HK-2 (cell line): ENCODE results near the gene ALDH9A1.
"Not testable (repeated sequence)": the region's sequence is repeated elsewhere in the genome, so short reads cannot be mapped to it uniquely, and the experiment has no call there.

Experiments used
- DNase-seq: peaks from one replicate; pipeline ENCODE4 v3.0.0-alpha.2; 2018; ENCODE audit not compliant: unreplicated experiment

The ALDH9A1 gene

DNA sequence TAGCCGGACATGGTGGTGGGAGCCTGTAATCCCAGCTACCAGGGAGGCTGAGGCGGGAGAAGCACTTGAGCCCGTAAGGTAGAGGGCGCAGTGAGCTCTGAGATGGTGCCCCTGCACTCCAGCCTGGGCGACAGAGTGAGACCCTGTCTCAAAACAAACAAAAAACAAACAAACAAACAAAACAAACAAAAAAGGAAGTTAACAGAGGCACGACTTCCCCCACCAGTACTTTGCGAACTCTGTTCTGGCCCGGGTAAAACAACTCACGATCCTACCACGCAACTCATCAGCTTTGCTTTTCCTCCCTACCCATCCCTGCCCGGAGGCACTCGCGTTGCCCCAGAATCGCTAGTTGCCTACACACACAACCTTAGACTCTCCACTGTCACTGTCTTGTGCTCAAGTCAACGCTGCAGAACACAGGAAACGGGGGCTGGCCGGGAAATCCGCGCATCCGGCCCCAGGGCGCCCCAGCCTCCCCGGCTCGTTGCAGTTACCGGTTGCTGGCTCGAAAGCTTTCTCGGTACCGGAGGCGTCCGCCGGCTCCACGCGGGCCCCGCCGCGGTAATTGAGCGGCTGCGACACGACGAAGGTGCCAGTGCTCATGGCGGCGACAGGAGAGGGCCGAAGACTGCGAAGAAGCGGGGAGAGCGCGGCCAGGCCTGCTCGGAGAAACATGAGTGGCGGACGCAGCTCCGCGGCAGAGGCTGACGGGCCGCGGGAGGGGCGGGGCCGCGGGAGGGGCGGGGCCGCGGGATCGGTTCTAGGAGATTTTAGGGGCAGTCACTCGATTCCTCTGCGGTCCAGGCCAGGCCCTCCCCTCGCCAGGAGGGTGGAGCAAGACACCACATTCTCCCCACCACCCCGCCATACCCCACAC lies at the start of gene ALDH9A1:
TSS of gene ALDH9A1 (minus strand) at position 682 of the 880 bp plus-strand sequence. CDS start at position 678, 4 bp downstream.
- DNase-seq, result peak; percentile 92

DNA sequence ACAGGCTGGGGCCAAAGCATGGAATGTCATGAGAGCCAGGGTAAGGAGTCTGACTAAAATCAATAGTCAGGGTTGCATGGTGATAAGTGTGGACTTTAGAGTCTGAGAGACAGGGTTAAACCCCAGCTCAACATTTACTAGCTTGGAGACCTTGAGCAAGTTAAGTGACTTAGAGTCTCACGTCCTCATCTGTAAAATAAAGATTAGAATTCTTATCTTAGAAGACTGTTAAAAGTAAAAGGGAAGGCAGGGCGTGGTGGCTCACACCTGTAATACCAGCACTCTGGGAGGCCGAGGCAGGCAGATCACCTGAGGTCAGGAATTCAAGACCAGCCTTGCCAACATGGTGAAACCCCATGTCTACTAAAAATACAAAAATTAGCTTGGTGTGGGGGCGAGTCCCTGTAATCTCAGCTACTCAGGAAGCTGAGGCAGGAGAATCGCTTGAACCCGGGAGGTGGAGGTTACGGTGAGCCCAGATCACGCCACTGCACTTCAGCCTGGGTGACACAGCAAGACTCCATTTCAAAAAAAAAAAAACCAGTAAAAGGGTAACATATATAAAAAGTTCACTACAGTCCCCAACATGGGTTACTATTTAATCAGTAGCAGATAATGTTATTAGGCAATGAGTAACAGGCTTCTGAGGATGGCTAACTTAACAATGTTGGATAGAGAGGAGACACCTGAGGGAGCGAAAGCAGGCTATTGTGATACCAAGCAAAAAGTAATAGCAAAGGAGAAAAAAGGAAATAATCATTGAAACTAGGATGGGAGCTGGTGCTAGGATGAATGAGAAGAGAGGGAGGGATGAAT lies 49.5 kb upstream of the ALDH9A1 start:
- no peak for DNase-seq

DNA sequence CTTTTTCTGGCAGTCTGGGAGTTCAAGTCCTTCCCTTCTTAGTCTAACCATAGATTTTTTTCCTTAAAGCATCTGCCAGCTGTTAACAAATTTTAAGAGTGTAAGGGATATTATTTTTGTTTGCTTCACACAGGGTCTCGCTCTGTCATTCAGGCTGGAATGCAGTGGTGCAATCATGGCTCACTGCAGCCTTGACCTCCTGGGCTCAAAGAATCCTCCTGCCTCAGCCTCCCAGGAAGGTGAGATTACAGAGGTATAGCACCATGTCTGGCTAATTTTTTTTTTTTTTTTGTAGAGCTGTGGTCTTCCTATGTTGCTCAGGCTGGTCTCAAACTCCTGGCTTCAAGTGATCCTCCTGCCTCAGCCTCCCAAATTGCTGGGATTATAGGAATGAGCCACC lies 46.6 kb upstream of the ALDH9A1 start:
- DNase-seq, result not testable (repeated sequence)

DNA sequence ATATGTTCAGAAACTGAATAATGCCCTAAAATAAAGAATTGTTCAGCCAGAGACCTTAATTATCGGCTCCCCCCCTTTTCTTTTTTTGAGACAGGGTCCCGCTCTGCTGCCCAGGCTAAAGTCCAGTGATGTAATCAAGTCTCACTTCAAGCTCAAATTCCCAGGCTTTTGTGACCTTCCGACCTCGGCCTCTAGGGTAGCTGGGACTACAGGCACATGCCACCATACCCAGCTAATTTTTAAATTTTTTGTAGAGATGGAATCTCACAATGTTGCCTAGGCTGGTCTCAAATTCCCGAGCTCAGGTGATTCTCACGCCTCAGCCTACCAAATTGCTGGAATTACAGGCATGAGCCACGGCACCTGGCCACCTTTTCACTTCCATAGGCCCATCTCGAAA lies 43.8 kb upstream of the ALDH9A1 start:
- no peak for DNase-seq

DNA sequence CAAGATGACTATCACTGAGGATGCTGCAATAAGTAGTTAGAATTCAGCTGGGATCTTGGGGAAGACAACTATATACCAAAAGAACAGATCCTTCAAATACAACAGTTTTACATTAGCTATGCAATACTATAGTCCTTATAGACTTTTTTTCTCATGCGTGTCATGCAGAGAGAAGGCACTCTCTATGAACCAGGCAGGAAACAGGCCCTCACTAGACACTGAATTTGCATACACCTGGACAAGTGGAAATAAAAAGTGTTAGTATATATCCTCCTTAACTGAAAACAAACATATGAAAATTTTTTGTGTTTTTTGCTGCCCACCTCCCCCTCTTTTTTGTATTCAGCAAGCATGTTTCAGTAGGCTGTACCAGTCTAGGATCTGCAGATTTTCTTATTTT lies 40.4 kb upstream of the ALDH9A1 start:
- no peak for DNase-seq

DNA sequence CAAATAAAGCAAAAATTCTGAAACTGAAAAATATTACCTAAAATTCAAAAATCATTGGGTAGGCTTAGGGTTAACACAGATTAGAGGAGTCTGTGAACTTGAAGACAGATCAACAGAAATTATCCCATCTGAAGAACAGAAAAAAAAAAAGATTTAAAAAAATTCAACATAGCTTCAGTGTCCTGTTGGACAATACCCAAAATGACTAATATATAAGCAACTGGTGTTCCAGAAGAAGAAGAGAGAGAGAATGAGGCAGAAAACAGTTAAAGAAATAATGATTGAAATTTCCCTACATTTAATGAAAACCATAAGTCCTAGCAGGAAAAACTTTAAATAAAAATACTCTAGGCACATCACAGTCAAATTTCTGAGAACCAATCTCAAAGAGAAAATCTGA lies 38.8 kb upstream of the ALDH9A1 start:
- no peak for DNase-seq

DNA sequence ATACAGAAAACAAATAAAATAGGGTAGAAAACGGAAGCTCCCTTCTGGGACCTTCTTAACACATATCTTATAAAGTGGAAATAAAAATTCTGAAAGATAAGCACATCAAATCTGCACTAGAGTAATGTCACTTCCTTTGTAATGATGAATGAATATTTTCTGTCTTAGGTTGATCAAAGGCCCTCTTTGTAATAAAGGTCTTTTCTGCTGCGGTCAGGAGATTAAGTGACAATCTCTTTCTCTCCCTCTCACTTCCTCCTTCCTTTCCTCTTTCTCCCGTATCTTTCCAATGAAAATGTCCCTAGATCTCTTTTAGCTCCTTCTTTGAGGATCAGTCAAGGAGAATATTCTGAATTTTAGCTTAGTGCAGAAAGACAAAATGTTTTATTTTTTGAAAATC lies 36.5 kb upstream of the ALDH9A1 start:
- no peak for DNase-seq

DNA sequence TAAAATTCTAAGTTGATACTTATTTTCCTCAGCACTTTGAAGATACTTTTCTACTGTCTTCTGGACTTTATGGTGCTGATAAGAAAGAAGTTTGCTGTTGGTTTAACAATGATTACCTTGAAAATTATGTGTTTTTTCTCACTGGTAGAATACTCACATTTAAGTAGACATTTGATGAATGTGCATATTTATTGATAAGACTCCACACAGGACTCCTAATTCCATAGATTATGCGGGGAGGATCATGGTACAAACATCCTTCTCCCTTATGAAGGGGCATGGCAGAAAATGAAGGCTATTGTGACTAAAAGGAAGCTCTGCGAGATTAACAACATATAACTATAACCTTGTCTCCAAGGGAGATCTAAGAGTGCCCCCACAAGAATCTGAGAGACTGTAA lies 28.5 kb upstream of the ALDH9A1 start:
- DNase-seq, result no peak

DNA sequence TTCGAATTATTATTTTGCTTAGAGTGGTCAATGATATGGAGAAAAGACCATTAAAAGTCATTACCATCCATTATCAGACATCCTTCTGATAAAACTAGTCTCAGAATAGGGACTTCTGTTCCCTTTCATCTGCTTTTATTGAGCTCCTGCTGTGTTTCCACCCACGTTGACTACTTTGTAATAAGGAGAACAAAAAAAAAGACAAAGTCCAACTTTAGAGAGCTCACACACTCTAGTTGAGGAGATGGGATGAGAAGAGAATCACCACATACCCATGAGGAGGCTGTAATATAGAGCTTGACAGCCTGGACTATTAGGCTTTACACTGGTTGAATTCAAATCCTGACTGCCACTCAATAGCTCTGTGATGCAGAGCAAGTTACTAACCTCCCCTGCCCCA lies 27.8 kb upstream of the ALDH9A1 start:
- DNase-seq, result no peak

DNA sequence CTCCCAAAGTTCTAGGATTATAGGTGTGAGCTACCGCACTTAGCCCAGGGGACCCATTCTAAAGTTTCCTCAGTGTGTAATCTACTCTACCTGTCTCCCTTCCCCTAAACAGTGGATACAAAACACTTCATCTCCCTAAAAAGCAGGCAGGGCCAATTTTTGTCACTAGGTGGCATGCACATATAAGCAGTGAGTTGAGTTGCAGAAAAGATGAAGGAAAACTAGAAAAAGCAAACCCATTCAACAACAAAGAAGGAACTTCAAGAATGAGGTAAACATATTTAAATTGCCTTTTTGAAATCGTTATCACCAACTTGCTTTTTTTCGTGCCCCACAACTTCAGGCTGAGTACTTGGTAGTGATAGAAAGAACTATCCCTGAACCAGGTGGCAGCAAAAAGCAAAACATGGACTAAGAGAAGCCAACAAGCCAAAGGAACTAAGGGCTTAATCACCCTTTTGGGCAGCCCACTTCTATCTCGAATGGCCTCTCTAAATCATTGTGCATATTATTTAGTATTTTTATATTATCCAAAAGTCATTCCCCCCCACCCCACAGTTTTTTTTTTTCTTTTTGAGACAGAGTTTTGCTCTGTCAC lies 19.7 kb upstream of the ALDH9A1 start:
- DNase-seq, result peak; percentile 30

DNA sequence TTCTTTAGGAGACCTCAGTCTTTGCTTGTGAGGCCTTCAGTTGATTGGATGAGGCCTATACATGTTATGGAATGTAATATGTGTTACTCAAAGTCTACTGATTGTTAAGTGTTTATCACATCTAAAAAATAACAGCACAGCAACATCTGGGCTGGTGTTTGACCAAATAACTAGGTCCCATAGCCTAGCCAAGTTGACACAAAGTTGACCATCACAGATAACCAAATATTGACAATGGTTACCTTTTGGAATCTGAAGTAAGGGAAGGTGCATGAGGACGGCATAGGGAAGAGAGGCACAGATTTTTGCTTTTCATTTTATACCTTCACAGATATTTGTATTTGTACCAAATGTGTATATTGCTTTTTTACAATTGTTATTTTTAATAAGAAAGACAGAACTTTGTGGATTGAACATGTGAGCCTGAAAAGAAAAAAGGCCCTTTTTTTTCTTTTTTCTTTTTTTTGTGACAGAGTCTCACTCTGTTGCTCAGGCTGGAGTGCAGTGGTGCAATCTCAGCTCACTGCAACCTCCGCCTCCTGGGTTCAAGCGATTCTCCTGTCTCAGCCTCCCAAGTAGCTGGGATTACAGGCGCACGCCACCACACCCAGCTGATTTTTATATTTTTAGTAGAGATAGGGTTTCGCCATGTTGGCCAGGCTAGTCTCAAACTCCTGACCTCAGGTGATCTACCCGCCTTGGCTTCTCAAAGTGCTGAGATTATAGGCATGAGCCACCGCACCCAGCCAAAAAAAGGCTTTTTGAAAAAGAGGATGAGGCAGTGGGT lies 18.1 kb upstream of the ALDH9A1 start:
- not testable (repeated sequence) for DNase-seq

DNA sequence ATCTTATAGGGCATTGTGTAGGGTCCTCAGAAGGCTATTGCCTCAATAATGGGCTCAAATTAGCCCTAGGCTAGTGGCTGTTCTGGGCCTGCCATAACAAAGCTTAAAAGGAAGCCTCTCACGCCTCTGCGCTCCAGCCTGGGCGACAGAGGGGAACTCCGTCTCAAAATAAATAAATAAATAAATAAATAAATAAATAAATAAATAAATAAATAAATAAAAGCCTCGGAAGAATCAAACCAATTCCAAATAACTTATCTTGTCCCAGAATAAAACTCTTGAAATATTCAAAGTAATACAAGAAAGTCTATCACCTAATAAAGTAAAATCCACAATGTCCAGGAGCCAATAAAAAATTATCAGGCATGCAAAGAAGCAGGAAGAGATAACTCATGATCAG lies 14.4 kb upstream of the ALDH9A1 start:
- DNase-seq, result no peak

DNA sequence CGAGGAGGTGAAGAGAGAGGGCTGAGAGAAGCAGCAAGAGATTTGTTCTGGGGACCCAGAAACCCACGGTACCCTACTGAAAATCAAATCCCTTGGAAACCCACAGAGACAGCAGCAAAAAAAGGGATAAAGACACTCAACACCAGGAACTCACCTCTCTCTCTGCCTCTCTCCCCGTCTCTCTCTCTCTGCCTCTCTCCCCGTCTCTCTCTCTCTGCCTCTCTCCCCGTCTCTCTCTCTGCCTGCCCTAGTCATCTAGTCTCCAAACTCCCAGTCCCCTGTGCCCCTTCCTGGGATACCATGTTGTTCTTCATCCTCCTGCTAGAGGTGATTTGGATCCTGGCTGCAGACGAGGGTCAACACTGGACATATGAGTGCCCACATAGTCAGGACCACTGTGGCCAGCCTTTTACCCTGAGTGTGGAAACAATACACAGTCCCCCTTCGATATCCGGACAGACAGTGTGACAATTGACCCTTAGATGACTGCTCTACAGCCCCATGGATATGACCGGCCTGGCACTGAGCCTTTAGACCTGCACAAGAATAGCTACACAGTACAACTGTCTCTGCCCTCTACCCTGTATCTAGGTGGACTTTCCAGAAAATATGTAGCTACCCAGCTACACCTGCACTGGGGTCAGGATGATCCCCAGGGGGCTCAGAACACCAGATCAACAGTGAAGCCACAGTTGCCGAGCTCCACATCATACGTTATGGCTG lies 9.8 kb upstream of the ALDH9A1 start:
- no peak for DNase-seq

DNA sequence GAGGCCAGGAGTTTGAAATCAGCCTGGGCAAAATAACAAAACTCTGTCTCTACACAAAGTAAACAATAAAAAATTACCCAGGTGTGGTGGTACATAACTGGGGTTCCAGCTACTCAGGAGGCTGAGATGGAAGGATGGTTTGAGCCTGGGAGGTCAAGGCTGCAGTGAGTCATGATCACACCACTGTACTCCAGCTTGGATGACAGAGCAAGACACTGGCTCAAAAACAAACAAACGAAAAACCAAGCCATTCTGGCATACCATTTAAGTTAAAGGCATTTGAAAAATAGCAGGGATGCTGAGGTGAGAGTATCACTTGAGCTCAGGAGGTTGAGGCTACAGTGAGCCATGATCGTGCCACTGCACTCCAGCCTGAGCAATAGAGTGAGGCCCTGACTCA lies 5.3 kb upstream of the ALDH9A1 start:
- DNase-seq, result no peak

DNA sequence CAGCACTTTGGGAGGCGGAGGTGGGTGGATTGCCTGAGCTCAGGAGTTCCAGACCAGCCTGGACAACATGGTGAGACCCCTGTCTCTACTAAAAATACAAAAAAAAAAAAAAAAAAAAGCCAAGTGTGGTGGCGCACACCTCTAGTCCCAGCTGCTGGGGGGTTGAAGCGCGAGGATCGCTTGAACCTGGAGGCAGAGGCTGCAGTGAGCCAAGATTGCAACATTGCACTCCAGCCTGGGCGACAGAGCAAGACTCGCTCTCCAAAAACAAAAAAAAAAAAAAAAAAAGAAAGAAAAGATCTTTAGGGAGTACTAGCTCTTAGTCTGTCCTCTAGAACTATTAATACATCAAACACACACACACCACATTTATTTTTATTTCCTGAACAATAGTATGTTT lies 3.6 kb upstream of the ALDH9A1 start:
- DNase-seq, result not testable (repeated sequence)

DNA sequence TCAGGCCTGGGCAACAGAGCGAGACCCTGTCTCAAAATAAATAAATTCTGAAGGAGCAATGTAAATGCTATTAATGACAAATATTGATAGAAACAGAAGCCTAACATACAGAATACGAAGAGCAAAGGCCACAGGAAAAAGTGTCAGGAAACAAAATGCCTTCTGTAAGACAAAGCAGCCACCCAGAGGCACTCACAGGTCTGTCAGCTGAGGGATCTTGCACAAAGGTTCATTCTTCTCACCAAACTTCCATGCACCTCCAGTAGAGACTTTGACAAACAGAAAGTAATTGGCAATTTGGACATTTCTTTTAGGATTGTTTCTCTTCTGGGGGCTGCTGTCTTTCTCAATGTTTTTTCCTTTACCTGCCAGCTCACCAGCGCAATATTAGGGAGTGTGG lies 1.2 kb upstream of the ALDH9A1 start:
- DNase-seq, result no peak

DNA sequence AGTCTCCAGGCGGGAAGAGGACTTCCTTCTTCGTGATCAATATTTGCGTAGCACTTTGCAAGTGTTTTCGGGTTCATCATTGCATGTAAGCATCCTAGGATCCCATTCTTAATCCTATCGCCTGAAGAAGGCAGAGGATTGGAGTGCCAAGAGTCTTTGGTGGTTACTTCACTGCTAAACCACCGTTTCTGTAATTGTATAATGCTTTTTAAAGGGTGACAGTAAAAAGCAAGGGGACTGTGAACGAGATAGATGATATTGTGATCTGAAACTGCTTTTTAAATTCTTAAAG lies 345 bp upstream of the ALDH9A1 start:
- no peak for DNase-seq

DNA sequence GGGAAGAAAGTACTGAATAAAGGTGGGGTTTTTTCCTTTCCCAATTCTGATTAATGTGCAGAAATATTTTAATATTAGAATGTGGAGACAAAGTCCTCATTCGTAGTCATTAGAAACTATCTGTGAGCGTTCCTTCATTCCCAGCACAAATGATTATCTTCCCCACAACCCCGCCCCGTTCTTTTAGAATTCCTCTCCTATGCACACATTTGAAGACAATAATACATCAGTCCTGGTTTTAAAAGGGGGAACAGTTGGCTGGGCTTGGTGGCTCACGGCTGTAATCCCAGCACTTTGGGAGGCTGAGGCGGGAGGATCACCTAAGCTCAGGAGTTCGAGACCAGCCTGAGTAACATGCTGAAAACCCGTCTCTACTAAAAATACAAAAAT lies 876 bp downstream of the ALDH9A1 start:
- no peak for DNase-seq

DNA sequence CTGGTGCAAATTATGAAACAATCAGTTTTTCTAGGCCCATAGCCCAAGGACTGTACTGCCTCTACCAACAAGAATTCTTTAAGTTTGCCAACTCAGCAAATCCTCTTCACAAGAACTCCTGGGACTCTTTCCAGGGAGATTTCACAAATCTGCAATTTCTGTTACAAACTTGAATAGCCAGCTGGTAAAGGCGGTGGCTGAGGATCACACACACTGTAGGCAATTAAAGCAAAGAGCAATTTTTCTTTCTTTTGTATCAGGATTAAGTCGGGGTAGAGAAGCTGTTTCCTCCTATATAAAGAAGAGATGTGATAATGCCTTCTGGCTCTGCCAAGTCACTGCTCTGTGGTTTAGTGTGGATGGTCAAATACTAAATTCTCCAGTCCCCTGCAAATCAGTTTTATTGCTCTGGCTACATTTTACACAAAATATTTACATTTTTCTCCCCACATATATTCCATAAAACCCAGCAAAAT lies 1.7 kb downstream of the ALDH9A1 start:
- no peak for DNase-seq

DNA sequence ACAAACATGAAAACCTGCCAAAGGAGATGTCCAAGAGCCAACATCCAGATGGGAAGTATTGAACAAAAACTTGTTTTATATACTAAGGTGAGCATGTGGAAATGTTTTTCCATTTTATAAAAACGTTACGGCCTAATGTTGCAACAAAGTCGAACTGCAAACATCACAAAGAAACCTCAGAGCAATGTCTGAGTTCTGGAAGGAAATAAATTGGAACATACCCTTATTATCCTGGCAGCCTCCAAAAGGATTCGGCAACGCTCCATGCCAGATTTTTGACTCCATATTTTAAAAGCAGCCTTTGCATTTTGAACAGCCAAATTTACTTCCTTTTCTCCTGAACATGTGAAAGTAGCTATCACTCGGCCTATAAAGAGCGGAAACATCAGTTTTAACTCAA lies 3.3 kb downstream of the ALDH9A1 start:
- DNase-seq, result no peak

DNA sequence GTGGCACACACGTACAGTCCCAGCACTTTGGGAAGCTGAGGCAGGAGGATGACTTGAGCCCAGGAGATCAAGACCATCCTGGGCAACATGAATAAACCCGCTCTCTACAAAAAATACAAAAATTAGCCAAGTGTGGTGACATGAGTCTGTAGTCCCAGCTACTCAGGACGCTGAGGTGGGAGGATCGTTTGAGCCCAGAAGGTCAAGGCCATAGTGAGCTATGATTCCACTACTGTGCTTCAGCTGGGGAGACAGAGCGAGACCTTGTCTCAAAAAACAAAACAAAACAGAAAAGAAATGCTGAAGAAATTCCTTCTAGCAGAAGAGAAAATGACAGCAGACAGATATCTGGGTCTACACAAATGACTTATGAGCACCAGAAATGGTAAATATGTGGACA lies 10.3 kb downstream of the ALDH9A1 start:
- no peak for DNase-seq
